Gastrocnemius medialis (tissue), 4 donors: ENCODE data around the gene ELMO1.

ENCODE experiments used
- CTCF ChIP-seq, 5 experiments: fragments of 450-650 bp in 3 of 5; fragments of 200-600 bp in 2 of 5; sonication (generic) in 2 of 5; IDR thresholded peaks in 4 of 5; conservative IDR thresholded peaks in 1 of 5; 1 replicate in 4 of 5; 2 replicates in 1 of 5; pipeline ENCODE4 v1.5.1; 2016 to 2019; ENCODE audit warnings: antibody characterized with exemption in 5 of 5, mild to moderate bottlenecking in 3 of 5, moderate library complexity in 3 of 5
- POLR2A ChIP-seq, 2 donors: fragments of 450-650 bp; IDR thresholded peaks; one replicate each; pipeline ENCODE4 v1.6.1; 2017; ENCODE audit warnings: antibody characterized with exemption in 2 of 2, mild to moderate bottlenecking in 2 of 2, moderate library complexity in 2 of 2

GRCh38 chr7:37362802-37363201 lies 85.9 kb downstream of the ELMO1 start:
- no peak for TF ChIP-seq CTCF (IDR thresholded peaks at IDR 0.05 in 4 of 5, conservative IDR thresholded peaks at IDR 0.05 in 1 of 5)
- no peak for TF ChIP-seq POLR2A (IDR thresholded peaks at IDR 0.05)
